GM18907 (cell line): ENCODE results near the gene DNAAF2.
"Not testable (repeated sequence)": the region's sequence is repeated elsewhere in the genome, so short reads cannot be mapped to it uniquely, and the experiment has no call there.

ENCODE experiments used
- ATAC-seq: cut with Tn5 transposase; IDR thresholded peaks from one replicate; pipeline ENCODE4 v1.9.1; 2021; ENCODE audit warnings: mild to moderate bottlenecking, moderate library complexity; ENCODE audit not compliant: unreplicated experiment

The DNAAF2 gene

GRCh38 chr14:49584981-49585640 is 49.9 kb downstream of the DNAAF2 start:
- not testable (repeated sequence) for ATAC-seq

GRCh38 chr14:49584058-49584457 is 51.0 kb downstream of the DNAAF2 start:
- ATAC-seq, result no peak

DNA sequence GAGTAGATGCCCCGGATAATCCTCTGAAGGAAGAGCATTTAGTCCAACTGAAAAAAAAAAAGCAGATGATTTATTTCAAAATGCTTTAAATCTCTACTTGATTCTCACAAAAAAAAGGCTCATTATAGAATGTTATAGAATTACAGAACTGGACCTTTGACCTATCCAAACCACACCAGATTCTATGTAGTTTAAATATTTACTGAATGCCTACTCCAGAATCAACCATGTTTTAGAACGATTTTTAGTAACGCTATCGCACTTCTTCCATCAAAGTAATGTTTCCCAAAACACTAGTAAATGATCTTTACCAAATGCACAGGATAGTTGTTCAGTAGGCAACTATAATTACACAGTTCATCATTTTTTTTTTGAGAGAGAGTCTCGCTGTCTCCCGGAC is 51.4 kb downstream of the DNAAF2 start:
- no peak for ATAC-seq

- ATAC-seq, result no peak
Measured at GRCh38 chr14:49582113-49582977, 52.7 kb downstream of the DNAAF2 start.

GRCh38 chr14:49581209-49582112 is 53.6 kb downstream of the DNAAF2 start:
- ATAC-seq, result no peak

GRCh38 chr14:49579841-49580240 is 55.2 kb downstream of the DNAAF2 start:
- no peak for ATAC-seq

- ATAC-seq, result no peak
Measured at GRCh38 chr14:49578141-49578540, 56.9 kb downstream of the DNAAF2 start.
